ENCODE results near the gene MED1. TPM values are rescaled to one million over a fixed set of nuclear protein-coding genes. Genes with fewer than 3 reads are reported as not detected.
"Not testable (repeated sequence)": the region's sequence is repeated elsewhere in the genome, so short reads cannot be mapped to it uniquely, and the experiment has no call there.

MED1 gene, protein sequence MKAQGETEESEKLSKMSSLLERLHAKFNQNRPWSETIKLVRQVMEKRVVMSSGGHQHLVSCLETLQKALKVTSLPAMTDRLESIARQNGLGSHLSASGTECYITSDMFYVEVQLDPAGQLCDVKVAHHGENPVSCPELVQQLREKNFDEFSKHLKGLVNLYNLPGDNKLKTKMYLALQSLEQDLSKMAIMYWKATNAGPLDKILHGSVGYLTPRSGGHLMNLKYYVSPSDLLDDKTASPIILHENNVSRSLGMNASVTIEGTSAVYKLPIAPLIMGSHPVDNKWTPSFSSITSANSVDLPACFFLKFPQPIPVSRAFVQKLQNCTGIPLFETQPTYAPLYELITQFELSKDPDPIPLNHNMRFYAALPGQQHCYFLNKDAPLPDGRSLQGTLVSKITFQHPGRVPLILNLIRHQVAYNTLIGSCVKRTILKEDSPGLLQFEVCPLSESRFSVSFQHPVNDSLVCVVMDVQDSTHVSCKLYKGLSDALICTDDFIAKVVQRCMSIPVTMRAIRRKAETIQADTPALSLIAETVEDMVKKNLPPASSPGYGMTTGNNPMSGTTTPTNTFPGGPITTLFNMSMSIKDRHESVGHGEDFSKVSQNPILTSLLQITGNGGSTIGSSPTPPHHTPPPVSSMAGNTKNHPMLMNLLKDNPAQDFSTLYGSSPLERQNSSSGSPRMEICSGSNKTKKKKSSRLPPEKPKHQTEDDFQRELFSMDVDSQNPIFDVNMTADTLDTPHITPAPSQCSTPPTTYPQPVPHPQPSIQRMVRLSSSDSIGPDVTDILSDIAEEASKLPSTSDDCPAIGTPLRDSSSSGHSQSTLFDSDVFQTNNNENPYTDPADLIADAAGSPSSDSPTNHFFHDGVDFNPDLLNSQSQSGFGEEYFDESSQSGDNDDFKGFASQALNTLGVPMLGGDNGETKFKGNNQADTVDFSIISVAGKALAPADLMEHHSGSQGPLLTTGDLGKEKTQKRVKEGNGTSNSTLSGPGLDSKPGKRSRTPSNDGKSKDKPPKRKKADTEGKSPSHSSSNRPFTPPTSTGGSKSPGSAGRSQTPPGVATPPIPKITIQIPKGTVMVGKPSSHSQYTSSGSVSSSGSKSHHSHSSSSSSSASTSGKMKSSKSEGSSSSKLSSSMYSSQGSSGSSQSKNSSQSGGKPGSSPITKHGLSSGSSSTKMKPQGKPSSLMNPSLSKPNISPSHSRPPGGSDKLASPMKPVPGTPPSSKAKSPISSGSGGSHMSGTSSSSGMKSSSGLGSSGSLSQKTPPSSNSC (N-terminal part only)
- 40.9 TPM for total RNA-seq

DNA sequence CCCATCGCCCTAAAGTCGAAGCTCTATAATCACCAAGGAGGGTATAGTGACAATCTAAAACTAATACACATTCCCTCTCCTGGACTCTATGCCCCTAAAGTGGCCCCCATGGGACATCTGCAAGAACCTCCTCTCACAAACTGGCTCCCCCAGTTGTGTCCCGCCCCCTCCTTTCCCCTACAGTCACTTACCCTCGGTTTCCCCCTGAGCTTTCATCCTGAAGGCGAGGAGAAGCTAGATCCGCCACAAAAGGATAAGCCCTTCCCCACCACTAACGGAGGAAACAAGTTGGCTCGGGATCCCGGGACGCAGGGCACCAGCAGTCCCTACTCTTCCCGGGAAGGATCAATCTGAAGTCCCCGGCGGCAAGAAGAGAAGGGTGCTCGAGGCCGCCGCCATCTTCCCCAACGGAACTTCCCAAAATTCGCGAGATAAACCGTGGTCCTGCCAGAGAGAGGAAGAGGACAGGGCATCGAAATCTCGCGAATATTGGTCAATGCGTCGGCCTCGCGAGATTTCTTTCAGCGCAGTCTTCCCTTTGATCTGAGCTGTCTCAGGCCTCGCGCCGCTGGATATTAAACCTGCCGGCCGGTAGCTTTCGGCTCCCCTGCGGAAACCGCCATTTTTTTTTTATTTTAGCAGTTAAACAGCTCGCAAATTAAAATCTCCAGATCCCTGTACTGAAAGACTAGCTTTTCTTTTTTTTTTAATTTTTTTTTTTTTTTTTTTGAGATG is at the start of gene MED1:
Gene MED1, minus strand, starts transcription at position 417 of the 735 bp plus-strand sequence. Its CDS starts 201 bp downstream, at position 216.
- DNase-seq (ENCODE audit: low spot score): peak; percentile 94

DNA sequence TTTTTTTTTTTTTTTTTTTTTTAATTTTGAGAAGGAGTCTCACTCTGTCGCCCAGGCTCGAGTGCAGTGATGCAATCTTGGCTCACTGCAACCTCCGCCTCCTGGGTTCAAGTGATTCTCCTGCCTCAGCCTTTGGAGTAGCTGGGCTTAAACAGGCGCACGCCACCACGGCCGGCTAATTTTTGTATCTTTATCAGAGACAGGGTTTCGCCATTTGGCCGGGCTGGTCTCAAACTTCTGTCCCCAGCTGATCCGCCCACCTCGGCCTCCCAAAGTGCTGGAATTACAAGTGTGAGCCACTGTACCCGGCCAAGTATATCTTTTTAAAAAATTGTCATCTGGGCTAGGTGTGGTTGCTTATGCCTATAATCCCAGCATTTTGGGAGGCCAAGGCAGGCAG is 45.9 kb upstream of the MED1 start:
- not testable (repeated sequence) for DNase-seq (ENCODE audit: low spot score)

DNA sequence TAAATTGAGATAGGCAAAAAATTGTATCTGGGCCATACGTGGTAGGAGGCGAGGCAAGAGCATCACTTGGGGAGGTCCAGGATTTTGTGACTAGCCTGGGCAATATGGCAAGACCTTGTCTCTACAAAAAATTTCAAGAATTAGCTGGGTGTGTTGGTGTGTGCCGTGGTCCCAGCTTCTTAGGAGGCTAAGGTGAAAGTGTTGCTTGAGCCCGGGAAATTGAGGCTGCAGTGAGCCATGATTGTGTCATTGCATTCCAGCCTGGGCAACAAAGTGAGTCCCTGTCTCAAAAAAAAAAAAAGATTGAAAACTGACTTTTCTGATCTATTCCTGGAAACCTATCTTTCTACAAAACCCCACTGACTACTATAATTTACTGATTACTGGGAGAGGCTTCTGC is 36.9 kb upstream of the MED1 start:
- no peak for DNase-seq (ENCODE audit: low spot score)

DNA sequence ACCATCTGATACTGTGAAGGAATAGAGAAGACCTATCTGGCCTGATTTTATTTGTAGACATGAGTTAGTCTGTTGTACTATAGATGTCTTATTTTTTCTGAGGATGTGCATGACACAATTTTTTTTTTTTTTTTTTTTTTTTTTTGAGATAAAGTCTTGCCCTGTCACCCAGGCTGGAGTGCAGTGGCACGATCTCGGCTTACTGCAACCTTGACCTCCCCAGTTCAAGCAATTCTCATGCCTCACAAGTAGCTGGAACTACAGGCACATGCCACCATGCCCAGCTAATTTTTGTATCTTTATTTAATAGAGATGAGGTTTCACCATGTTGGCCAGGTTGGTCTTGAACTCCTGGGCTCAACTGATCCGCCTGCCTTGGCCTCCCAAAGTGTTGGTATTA is 36.4 kb upstream of the MED1 start:
- not testable (repeated sequence) for DNase-seq (ENCODE audit: low spot score)

DNA sequence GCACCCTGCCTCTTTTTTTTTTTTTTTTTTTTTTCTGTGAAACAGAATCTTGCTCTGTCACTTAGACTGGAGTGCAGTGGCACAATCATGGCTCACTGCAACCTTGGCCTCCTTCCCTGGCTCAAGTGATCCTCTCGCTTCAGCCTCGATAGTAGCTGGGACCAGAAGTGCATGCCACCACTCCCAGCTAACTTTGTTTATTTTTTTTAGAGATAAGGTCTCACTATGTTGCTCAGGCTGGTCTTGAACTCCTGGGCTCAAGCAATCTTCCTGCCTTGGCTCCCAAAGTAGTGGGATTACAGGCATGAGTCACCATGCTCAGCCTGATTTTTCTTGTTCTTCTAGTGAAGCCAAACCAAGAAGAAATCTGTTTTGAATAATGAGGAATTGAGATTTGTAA is 35.2 kb upstream of the MED1 start:
- DNase-seq (ENCODE audit: low spot score): no peak

DNA sequence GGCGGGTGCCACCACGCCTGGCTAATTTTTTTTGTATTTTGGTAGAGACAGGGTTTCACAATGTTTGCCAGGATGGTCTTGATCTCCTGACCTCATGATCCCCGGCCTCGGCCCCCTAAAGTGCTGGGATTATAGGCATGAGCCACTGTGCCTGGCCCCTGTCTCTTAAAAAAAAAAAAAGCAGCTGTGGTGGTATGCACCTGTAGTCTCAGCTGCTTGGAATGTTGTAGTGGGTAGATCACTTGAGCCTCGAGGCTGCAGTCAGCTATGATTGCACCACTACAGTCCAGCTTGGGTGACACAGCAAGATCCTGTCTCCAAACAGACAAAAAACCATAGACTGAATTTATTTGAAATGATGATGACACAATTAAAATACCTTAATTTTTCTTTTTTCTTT is 34.5 kb upstream of the MED1 start:
- no peak for DNase-seq (ENCODE audit: low spot score)

DNA sequence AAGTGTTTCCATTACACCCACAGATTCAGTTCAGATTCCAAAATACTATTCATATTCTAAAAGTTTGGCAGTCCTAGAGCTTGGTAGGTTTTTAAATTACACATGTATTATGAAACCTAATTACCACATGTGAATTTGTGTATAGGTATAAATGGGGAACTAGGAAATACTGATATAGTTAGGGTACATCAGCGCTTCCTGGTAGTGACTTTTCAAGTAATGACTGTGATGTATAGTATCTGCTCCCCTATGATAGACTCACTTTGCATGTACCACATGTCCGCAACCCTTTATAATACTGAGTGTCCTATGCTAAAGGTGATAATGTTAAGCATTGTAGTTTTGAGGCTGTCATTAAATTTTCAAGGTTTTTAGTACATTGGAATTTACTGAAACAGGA is 33.1 kb upstream of the MED1 start:
- DNase-seq (ENCODE audit: low spot score): no peak

DNA sequence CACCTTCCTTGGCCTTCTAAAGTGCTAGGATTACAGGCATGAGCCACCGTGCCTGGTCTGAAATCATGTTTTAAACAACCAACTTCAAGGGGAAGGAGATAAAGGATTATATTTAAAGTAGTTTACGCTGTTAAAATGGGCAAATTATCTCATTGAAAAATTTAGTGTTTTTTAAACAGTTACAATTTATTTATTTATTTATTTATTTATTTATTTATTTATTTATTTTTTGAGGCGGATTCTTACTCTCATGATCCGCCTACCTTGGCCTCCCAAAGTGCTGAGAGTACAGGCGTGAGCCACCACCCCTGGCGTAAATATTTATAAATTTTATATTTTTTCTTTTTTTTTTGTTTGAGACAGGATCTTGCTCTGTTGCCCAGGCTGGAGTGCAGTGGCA is 32.4 kb upstream of the MED1 start:
- no peak for DNase-seq (ENCODE audit: low spot score)

DNA sequence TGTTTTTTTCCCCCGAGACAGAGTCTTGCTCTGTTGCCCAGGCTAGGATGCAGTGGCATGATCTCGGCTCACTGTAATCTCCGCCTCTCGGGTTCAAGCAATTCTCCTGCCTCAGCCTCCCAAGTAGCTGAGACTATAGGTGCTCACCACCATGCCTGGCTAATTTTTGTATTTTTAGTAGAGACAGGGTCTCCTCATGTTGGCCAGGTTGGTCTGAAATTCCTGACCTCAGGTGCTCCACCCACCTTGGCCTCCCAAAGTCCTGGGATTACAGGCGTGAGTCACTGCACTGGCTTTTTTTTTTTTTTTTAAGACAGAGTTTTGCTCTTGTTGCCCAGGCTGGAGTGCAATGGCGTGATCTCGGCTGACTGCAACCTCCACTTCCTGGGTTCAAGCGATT is 28.6 kb upstream of the MED1 start:
- not testable (repeated sequence) for DNase-seq (ENCODE audit: low spot score)

DNA sequence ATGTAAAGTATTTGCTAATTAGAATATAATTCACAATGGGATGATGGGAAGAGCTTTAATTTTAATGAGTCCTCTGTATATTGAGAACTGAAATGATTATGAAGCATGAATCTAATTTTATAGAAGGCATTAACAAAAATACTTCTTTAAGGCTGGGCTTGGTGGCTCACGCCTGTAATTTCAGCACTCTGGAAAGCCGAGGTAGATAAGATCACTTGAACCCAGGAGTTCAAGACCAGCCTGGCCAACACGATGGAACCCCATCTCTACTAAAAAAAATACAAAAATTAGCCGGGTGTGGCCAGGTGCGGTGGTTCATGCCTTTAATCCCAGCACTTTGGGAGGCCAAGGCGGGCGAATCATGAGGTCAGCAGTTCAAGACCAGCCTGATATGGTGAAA is 22.2 kb upstream of the MED1 start:
- no peak for DNase-seq (ENCODE audit: low spot score)

DNA sequence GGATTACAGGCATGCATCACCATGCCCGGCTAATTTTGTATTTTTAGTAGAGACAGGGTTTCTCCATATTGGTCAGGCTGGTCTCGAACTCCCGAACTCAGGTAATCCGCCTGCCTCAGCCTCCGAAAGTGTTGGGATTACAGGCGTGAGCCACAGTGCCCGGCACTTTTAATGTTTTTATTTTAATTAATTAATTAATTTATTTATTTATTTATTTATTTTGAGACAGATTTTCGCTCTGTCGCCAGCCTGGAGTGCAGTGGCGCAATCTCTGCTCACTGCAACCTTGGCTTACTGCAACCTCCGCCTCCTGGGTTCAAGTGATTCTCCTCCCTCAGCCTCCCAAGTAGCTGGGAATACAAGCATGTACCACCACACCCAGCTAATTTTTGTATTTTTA is 17.5 kb upstream of the MED1 start:
- DNase-seq (ENCODE audit: low spot score): not testable (repeated sequence)

DNA sequence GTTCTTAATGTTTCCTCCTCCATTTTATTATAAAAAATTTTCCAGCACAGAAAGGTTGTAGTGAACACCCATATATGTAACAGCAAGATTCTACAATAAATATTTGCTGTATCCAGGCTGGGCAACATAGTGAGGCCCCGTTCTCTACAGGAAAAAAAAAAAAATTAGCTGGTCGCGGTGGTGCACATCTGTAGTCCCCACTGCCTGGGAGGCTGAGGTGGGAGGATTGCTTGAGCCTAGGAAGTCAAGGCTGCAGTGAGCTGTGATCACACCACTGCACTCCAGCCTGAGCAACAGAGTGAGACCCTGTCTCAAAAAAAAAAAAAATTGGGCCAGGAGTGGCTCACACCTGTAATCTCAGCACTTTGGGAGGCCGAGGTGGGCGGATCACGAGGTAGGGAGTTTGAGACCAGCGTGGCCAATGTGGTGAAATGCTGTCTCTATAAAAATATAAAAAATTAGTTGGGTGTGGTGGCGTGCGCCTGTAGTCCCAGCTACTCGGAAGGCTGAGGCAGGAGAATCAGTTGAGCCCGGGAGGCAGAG is 13.6 kb upstream of the MED1 start:
- not testable (repeated sequence) for DNase-seq (ENCODE audit: low spot score)

DNA sequence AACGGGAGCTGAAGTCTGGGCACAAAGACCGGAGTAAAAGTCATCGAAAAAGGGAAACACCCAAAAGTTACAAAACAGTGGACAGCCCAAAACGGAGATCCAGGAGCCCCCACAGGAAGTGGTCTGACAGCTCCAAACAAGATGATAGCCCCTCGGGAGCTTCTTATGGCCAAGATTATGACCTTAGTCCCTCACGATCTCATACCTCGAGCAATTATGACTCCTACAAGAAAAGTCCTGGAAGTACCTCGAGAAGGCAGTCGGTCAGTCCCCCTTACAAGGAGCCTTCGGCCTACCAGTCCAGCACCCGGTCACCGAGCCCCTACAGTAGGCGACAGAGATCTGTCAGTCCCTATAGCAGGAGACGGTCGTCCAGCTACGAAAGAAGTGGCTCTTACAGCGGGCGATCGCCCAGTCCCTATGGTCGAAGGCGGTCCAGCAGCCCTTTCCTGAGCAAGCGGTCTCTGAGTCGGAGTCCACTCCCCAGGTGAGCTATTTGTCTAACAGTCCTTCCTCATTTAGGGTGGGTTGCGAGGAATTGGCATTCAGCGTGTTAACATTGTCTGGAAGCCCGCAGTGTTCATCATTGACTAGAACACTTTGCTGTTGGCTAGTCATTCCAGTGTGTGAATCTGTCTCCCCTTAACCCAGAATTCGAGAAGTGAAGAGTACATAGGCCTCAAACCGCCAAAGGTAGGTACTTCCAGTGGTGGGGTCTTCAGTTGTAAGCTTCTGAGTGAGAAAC is 11.7 kb upstream of the MED1 start:
- DNase-seq (ENCODE audit: low spot score): no peak

DNA sequence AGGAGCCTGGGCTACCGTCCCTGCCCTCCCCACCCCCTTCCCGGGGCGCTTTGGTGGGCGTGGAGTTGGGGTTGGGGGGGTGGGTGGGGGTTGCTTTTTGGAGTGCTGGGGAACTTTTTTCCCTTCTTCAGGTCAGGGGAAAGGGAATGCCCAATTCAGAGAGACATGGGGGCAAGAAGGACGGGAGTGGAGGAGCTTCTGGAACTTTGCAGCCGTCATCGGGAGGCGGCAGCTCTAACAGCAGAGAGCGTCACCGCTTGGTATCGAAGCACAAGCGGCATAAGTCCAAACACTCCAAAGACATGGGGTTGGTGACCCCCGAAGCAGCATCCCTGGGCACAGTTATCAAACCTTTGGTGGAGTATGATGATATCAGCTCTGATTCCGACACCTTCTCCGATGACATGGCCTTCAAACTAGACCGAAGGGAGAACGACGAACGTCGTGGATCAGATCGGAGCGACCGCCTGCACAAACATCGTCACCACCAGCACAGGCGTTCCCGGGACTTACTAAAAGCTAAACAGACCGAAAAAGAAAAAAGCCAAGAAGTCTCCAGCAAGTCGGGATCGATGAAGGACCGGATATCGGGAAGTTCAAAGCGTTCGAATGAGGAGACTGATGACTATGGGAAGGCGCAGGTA is 11.0 kb upstream of the MED1 start:
- DNase-seq (ENCODE audit: low spot score): no peak

DNA sequence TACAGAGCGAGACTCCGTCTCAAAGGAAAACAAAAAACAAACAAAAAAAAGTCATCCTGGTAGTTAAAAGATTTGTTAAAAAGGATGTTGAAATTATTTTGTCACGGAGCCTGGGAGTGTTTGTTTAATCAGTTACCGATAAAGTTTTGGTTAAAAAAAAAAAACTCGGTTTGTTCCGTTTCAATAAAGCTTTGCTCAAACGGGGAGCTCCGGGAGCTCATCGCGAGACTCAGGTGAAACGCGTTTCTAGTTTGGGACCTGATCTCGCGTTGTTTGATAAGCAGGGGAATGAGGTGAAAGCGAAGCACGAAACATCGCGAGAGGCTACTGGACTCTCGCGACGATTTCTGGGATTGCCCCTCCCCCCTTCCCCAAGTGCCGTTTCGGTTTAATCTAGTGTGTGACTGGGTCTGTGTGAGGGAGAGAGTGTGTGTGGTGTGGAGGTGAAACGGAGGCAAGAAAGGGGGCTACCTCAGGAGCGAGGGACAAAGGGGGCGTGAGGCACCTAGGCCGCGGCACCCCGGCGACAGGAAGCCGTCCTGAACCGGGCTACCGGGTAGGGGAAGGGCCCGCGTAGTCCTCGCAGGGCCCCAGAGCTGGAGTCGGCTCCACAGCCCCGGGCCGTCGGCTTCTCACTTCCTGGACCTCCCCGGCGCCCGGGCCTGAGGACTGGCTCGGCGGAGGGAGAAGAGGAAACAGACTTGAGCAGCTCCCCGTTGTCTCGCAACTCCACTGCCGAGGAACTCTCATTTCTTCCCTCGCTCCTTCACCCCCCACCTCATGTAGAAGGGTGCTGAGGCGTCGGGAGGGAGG is 10.3 kb upstream of the MED1 start, which contains the start of gene CDK12:
Gene CDK12, plus strand, starts transcription at position 374 of the 813 bp plus-strand sequence. CDS start 586 bp downstream, outside the sequence.
- DNase-seq (ENCODE audit: low spot score): peak; percentile 98

DNA sequence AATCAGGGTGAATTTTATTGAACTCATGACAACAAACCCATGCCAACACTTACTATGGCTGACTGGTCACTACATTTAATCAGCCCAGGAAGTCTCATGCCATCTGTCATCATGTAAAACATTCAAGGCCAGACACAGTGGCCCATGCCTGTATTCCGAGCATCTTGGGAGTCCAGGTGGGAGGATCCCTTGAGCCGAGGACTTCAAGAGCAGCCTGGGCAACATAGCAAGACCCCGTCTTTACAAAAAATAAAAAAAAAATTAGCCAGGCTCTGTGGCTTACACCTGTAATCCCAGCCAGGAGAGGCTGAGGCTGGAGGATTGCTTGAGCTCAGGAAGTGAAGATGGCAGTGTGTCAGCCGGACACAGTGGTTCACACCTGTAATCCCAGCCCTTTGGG is 4.9 kb upstream of the MED1 start:
- DNase-seq (ENCODE audit: low spot score): no peak

DNA sequence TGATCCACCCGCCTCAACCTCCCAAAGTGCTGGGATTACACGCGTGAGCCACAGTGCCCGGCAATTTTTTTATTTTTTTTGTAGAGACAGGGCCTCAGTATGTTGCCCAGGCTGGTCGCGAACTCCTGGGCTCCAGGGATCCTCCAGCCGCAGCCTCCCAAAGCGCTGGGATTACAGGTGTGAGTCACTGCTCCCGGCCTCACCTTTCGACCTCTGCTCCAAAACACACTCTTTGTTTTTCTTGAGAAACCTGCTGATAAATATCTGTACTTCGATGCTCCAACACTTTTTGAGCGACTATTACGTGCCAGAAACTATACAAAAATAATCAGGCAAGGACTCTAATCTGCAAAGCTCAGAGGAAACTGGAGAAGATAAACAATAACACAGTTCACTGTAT is 1.0 kb downstream of the MED1 start:
- no peak for DNase-seq (ENCODE audit: low spot score)

DNA sequence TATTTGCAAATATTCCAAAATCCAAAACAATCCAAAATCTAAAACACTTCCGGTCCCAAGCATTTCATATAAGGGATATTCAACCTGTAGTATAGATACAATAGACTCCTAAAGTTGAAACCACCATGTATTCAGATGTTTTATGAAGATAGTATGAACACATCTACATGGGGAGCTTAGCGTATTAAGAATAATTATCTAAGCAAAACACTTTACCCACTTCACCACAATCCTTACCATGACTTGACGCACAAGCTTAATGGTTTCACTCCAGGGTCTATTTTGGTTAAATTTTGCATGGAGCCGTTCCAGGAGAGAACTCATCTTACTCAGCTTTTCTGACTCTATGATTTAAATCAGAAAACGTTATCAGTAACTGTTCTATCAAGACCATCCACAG is 3.5 kb downstream of the MED1 start:
- DNase-seq (ENCODE audit: low spot score): no peak

DNA sequence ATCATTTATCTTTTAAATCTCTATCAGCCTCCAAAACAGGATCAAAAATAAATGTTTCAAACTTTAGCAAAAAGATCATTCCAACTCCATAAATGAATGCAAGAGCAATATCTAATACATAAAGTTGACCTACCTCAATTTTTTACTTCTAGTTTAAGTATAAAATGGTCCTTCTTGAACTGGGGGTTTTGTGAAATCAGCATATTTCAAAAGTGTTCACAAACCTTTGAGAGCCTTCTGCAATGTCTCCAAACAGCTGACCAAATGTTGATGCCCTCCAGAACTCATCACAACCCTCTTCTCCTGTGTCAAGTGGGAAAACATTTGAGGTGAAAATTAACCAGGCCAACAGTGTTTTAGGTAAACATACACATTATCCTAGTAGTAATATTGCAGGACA is 7.7 kb downstream of the MED1 start:
- no peak for DNase-seq (ENCODE audit: low spot score)
